Pons (tissue), 1 donor: ENCODE data around the gene ADAMTS4.

ENCODE experiments used
- DNase-seq: peaks from one replicate; pipeline ENCODE4 v3.0.0-alpha.2; 2016; ENCODE audit warnings: low spot score

ADAMTS4 gene

DNA sequence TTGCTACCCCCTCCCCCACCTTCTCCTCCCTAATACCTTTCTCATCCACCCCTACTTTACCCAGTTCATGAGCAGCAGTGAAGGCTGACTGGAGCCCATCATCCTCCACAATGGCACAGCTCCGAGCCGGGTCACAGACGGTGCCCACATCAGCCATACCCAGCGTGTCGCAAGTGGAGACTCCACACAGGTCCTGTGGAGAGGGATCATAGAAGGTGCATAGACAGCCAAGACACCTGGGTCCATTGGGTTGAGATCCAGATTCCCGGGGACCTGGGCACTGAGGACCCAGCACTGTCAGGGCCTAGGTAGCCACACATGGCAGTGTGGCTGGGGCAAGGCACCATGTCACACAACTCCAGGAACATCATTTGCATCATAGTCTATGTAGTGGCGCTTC is 2.7 kb downstream of the ADAMTS4 start:
- no peak for DNase-seq

DNA sequence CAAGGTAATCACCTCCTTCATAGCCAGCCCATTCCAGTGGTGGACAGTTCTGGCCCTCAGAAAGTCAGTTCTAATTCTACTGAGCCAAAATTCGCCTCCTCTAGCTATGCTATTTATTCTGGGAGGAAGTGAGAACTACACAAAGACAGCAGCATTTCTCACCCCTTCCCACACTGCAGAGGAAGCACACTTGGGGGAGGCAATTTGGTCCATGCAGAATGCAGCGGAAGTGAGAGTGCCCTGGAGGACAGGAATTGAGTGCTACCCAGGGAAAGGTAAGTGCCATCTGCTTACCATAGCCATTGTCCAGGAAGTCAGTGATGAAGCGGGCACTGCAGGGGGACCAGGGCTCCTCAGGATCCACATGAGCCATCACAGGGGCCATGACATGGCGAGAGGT is 3.7 kb downstream of the ADAMTS4 start:
- peak; percentile 78 for DNase-seq

DNA sequence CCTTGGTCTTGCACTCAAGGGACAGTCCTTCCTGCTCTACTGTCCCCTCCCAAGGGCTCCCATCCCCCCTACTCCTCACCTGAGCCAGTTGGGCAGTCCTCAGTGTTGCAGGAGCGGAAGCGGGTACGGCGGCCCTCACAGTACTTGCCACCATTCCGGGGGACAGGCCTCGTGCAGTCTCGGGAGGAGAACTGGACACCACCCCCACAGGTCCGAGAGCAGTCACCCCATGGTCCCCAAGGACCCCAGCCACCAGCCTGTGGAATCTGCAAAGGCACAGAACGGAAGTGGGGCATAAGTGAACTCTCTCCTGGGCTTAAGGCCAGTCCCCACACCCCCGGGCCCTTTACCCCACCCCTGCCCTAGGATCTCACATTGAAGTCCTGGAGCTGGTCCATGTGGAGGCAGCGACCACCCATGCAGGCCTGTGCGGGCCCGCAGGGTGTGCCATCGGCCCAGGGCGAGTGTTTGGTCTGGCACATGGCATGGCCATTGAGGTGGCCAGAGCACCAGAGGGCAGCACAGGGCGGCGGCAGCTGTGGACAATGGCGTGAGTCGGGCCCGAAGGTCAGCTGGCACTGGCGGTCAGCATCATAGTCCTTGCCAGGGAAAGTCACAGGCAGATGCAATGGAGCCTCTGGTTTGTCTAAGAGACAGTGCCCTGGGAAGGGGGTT is 5.2 kb downstream of the ADAMTS4 start:
- DNase-seq, result peak; percentile 91

DNA sequence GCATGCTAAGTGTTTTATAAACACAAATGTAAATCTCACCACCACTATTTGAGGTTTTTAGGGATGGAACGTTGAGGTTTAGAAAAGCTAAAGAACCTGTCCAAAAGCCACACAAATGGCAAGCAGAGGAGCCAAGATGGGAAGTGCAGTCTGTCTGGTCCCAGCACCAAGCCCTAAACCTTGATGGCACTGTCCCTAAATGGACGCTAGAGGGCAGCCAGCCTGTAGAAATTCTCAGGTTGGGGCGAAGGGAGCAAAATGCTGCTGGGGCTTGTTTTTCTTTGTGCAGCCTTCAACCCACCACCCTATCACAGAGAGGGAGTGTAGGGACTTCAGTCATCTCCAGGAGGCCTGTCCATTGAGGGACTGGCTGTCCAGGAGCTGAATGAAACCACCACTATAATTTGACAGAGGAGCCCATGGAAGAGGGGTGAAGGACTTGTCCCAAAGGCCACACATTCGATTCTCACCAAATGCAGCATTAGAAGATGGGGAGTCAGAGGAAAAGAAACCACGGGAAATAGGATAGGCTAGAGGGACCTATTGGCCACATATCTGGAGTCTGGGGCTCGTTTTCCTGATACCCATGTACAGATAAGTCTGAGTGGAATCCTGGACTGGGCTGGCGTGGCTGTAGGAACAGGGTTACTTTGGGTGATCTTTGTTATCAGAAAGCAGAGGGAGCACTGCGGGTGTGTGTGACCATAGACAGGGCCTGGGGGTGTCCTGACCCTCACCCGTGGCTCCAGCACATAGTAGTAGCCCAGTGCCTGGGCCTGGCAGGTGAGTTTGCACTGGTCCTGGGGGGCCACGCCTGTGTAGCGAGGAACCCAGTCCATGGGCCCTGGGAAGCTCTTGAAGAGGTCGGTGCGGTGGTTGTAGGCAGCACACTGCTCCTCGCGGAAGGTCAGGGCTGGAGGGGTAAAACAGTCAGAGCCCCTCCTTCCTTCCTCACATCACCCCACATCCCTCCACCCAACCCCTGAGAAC is 6.1 kb downstream of the ADAMTS4 start:
- DNase-seq, result peak; percentile 92

DNA sequence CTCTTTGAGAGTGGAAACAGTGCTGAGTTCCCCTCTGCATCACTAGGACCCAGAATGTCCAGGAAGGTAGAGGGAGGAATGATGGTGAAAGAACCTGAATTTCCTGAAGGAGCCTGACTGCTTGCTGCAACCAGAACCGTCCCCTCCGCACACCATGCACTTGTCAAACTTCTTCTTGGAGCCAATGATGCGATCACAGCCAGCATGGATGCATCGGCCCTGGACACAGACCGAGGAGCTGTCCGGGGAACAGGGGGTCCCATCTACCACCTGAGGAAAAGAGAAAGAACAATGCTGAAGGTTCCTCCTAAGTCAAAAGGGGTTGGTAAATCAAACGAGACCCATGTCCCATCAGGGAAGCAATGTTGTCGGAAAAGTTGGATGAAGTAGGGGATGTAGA is 6.9 kb downstream of the ADAMTS4 start:
- no peak for DNase-seq

DNA sequence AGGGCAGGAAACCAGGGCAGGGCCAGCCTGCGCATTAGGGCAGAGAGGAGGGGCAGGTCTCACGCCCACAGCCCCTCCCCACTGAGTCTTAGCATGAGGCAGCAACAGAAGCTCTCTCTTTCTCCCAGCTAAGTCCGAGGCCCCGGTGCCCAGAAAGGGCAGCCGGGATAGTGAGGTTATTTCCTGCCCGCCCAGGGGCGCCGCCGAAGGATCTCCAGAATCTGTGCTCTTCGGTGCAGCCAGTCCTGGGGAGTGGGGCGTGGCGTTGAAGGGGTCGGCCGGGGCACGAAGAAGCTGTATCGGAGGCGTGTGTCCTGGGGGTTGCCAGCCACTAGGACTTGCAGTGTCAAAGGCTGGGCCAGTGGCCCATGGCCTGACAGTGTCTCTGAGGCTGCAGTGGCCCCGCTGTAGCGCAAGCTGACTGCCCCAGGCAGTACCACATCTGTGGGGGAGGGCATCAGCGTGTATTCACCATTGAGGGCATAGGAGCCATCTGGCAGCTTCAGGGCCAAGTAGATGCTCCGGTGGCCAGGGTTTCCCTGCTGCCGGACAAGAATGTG is 7.8 kb downstream of the ADAMTS4 start:
- peak; percentile 76 for DNase-seq

DNA sequence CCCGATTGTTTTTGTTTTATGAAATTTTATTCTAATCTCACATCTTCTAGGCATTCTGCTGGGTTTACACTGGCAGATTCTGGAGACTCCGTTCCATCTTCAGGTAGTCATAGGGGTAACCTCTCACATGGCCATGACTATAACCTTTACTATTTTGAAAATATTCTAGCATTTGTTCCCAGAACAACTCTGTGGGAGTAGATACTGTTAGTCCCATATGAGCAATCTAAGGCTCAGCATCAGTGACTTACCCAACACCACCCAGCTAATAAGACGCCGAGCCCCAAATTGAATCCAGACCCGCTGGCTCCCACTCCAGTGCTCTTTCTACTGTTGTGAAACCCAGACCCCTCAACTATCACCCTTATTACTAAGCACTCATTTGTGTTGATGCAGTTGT is 9.8 kb downstream of the ADAMTS4 start:
- DNase-seq, result no peak

DNA sequence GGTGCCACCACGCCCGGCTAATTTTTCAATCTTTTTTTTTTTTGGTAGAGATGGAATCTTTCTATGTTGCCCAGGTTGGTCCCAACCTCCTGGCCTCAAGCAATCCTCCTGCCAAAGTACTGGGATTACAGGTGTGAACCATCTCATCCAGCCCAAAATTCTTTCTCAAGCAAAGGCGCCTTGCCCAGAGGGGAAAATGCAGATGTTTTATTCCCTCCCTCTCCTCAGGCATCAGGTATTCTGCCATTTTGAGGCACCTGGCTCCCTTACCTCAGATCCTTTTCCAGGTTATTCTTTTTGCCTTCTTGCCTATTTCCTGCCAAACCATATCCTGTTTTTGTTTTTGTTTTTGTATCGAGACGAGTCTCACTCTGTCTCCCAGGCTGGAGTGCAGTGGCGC is 10.5 kb downstream of the ADAMTS4 start:
- DNase-seq, result no peak

DNA sequence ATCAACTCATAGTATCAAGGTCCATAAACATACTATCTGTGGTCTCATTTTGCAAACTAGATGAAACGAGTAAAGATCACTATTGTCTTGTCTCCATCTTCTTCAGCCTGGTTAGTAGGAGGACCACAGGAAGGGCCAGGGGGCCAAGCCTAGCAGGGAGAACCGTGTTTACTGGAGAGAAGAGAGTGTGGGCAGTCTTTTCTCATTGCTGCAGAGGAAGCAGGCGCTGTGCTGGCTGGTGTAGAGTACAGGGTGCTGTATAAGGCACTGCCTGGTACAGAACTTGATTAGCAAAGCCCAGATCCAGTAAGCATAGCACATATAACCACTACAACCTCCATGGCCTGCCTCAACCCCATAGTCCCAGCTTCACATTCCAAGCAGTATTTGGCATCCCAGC is 11.5 kb downstream of the ADAMTS4 start:
- no peak for DNase-seq

DNA sequence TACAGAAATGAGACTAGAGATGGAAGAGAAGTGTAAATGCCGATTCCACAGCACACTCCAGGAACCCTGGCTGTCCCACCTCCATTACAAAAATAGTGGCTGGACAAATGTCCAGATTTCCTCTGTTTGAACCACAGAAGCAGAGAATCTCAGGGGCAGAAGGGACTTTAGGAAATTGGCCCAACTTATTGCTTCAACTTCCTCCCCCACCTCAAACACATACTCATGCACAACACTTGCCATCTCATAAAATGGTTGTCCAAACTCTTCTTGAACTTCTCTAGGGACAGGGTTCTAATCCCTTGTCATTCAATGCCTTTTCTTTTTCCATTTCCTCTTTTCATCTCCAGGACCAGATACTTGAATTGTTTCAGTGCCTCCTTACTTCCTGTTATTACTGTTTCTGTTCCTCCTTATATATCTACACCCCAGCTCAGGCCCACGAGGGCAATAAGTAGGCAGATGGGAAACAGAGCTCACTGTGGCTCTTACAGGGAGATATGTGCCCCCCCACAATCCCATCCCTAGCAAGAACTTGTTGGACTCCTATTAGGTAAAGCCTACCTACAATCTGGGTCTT is 13.0 kb downstream of the ADAMTS4 start:
- peak; percentile 85 for DNase-seq

DNA sequence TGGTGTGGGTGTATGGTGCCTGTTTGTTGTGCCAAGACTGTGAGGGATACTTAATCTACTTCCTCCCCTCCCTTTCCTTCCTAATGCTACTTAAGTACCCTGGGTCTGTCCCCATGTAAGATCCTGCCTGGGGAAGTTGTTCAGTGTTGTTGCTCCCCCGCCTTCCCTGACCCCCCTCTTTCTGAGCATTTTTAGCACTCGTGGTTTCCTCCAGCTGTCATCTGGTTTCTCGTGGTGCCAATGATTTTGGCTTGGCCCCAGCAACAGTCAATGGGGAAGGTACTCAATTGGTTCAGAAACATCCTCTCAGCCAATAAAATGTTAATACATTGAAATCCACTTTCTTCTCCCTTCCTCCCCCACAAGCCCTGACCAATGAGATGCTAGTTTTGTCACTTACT is 13.6 kb downstream of the ADAMTS4 start:
- DNase-seq, result peak; percentile 91

DNA sequence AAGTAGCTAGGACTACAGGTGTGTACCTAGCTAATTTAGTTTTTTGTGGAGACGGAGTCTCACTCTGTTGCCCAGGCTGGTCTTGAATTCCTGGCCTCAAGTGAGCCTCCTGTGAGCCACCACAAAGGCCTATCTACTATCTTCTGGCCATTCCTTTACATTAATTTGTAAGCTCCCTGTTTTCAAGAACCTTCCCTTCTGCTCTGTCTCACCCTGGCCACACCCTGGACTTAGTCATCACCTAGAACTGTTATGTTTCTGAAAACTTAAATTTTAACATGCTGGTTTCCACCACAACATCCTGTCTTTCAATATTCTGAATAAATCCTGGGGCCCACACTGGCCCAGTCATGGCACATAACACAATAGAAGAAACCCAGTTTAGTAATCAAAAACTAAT is 16.6 kb downstream of the ADAMTS4 start:
- DNase-seq, result no peak

DNA sequence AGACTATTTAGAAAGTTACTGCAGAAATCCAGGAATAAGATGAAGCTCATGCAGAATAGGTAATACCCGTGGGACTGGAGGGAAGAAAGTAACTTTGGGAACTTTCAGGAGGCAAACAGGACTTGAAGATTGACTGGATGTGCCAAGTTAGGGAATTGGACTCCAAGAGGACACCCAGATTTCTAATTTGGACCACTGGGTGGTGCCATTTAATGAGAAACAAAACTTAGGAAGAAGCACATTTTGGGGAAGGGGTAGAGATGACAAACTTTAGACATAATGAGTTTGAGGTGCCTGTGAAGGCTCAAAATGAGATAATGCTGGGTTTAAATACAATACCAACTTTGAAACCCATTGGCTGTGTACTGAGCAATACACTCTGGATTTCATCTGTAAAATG is 18.2 kb downstream of the ADAMTS4 start:
- no peak for DNase-seq

DNA sequence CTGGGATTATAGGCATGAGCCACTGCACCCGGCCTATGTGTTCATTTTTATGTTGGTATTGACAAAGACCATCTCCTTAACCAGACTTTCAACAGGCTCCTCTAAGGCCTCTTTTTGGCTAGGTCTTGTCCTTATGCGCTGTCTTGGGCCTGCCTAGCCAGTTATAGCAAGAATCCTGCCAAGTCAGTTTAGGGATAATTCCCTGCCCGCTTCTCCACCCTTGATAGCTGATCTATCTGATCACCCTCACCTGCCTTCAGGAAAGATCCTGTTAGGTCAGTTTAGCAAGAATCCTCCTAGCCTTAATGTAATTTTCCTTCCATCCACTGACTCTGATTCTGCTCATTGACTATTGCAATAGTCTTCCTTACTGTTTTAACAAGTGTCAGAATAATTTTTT is 19.2 kb downstream of the ADAMTS4 start:
- DNase-seq, result no peak

DNA sequence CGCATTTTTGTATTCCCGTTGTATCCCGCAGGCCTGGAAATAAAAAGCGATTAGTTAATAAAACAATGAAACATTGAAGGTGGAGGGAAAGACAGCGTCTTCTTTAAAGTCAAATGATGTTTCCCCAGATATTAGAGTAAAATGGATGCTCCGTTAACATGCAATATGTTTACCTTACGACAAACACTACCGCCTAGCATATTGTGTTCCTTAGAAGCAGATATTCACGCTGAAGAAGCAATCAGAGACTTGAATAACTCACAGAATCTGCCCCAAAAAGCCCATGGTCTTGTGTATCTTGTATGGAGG is 21.0 kb downstream of the ADAMTS4 start:
- DNase-seq, result no peak

DNA sequence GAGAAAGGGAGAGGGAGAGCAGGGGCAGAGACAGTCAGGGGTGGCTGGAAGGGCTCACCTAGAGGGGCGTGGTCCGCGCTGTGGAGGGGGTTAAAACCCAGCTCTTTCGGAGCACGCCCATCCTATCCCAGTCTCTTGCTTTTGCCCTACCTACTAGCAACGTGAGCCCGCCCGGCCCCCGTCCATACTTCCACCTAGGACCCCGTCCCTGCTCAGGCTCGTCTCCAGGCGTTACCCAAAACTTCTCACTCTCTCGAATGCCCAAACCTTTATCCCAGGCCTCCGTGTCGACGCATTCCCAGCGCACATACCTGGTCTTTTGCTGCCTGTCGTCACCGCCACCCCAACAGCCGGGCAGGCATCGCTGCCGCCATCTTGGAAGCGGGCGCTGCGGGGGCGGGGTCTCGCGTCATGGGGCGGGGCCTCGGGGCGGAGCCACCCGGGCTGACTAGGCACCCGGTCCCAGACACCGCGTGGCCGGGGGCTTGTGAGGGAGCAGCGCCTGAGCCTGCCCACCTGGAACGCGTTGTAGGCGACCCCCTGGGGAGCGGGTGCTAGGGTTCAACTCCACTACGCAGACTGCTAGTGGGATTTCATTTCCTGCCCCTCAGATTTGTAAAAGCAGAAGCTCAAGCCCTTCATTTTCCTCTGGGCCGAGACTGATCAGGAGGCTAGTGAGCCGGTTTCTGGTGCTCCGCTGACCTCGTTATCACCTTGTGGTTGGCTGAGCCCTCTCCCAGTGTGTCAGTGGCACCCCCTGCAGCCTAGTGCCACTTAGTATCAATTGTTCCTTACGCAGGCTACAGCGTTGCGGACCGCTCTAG is 21.5 kb downstream of the ADAMTS4 start, which contains the start of gene B4GALT3:
B4GALT3 (minus strand) TSS at position 396 of the 824 bp plus-strand sequence. CDS start 1,447 bp downstream, outside the sequence.
- peak; percentile 75 for DNase-seq

DNA sequence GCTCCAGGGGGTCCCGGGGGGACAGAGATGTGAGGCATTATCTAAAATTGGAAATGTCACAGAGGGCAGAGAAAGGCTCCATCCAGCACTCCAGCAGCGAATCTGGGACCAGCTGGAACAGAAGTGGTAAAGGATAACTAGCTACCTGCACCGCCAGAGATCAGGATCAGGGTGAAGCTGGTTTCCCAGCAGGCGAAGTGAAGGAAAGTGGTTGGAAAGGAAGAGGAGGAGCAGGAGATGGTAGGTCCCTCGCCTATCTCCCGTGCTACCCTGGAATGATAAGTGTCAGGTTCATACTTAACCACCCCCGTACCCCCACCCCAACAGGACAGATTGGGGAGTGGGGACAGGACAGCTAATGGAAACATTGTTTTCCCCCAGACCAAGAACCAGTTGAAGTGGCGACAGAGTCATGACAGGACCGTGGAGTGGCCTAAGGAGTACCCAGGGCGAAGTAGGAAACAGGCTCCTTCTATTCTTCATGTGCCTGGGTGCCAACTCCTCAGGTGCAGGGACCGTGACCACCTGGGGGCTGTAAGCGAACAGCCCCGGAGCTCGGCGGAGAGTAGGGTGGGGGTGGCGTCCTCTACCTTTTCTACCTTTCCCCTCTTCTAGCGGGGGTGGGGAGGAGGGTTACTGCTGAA is 22.3 kb downstream of the ADAMTS4 start:
- no peak for DNase-seq

DNA sequence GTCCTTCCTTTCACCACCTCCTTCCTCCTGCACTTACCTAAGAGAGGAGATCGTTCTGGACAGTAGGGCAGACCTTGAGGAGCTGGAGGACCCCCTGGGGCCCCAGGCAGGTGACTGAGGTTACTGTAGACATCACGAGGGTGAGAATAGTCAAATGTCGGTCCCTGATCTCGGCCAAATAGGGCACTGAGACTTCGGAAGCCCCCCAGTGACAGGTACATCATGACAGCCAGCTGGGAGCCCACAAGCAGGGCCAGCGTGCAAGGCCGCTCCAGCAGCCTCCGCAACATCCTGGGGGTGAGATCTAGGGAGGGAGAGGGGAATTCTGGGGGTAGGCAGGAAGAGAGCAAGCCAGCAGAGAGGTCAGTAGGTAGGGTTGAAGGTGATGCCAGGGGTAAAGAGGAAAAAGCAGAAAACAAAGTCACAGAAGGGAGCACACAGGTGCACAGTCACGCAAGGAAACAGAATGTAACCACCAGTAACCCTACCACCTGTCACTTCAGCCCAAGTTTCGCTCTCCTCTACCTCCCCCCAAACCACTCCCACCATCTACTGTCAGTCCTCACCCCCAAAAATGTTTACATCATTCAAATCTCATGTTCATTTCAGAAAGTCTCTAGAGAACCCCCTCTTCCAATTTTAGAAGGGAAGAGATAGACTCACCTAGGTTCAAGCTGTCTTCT is 22.9 kb downstream of the ADAMTS4 start:
- DNase-seq, result no peak

DNA sequence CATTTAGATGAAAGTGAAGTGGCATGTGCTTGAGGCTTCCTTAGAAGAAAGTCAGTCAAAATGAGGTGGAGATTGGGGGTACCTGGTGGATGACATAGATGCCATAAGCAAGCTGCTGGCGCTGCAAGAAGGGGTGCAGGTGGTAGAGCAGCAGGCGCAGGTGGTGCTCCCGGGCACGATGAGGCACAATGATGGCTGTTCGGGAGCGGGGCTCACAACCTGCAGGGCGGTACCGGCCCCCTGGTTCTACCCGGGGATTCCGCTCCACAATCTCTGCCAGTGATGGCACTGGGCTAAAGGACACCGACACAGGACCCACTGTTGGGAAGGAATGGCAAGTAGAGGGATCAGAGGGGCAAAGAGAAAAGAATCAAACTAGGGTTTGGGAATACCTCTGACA is 23.9 kb downstream of the ADAMTS4 start:
- DNase-seq, result no peak

DNA sequence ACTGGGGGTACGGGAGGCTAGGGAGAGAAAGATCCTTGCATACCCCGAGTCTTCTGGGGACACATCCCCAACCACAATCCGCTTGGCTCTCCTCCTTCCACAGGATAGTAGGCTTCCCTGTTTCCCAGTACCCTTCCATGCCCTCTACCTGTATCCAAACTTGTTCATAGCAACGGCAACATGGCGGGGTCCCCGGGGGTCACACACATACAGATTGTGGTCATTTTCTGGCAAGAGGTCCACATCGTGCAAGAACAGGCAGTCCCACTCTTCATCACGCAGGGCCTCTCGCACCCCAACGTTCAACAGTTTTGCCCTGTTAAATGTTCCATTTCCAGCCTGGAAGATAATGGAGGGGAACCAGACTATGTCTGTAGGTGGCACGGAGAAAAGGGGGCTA is 25.1 kb downstream of the ADAMTS4 start:
- DNase-seq, result no peak
